ENCODE measurements around the gene GPRASP1. TPM values are rescaled to one million over a fixed set of nuclear protein-coding genes. Genes with fewer than 3 reads are reported as not detected.

GPRASP1 gene
- 1.5 and 7.3 TPM in 2 replicates for total RNA-seq

GRCh38 chrX:102651242-102652011 lies at the start of gene GPRASP1:
Gene GPRASP1, plus strand, starts transcription at chrX:102651483. Its CDS starts 2,431 bp downstream, at chrX:102653914.

Other genes with a start within 250 kb of the GPRASP1 start
- gene NXF2B, start 211.5 kb upstream of the GPRASP1 start, total RNA-seq, result not detected in 2 replicates
- not detected in 2 replicates for gene TCP11X2, start 179.7 kb upstream of the GPRASP1 start, total RNA-seq
- gene TMSB15A, start 134.7 kb upstream of the GPRASP1 start, total RNA-seq, result 2.5 and 5.9 TPM in 2 replicates
- gene ARMCX5, start 52.0 kb upstream of the GPRASP1 start, total RNA-seq, result 11.5 and 17.5 TPM in 2 replicates
- 29.3 and 31.8 TPM in 2 replicates for gene GPRASP2, start 61.0 kb downstream of the GPRASP1 start, total RNA-seq
- 5.0 and 5.9 TPM in 2 replicates for gene GPRASP3, start 69.3 kb downstream of the GPRASP1 start, total RNA-seq

Measured in regular cardiac myocyte (primary cell).